Activated CD4-positive, CD25-positive, alpha-beta regulatory T cell (primary cell): ENCODE results near the gene GMNN.
"Not testable (repeated sequence)": the region's sequence is repeated elsewhere in the genome, so short reads cannot be mapped to it uniquely, and the experiment has no call there.

Experiments used
- DNase-seq, 4 experiments: peaks; one replicate each; lab custom pipeline; 2025; lab: John Stamatoyannopoulos, UW

GMNN gene

GRCh38 chr6:24761851-24762250 is 12.9 kb upstream of the GMNN start:
- DNase-seq, result no peak

- no peak for DNase-seq
Observed at GRCh38 chr6:24763578-24763977, 11.2 kb upstream of the GMNN start.

- DNase-seq, result not testable (repeated sequence)
Observed at GRCh38 chr6:24764833-24765828, 9.6 kb upstream of the GMNN start.

GRCh38 chr6:24765968-24766367 is 8.8 kb upstream of the GMNN start:
- not testable (repeated sequence) for DNase-seq

GRCh38 chr6:24766680-24767462 is 7.9 kb upstream of the GMNN start:
- no peak for DNase-seq

- no peak for DNase-seq
Observed at GRCh38 chr6:24768361-24768760, 6.4 kb upstream of the GMNN start.

GRCh38 chr6:24775520-24776058 is 852 bp downstream of the GMNN start:
- no peak for DNase-seq

- DNase-seq, result no peak
Observed at GRCh38 chr6:24777227-24777626, 2.5 kb downstream of the GMNN start.

- no peak for DNase-seq
Observed at GRCh38 chr6:24778121-24778520, 3.4 kb downstream of the GMNN start.

GRCh38 chr6:24778878-24779277 is 4.1 kb downstream of the GMNN start:
- DNase-seq, result no peak

- no peak for DNase-seq
Observed at GRCh38 chr6:24779416-24780016, 4.8 kb downstream of the GMNN start.

- DNase-seq, result no peak
Observed at GRCh38 chr6:24780206-24780605, 5.5 kb downstream of the GMNN start.

- DNase-seq, result no peak
Observed at GRCh38 chr6:24788031-24788665, 13.4 kb downstream of the GMNN start.

- no peak for DNase-seq
Observed at GRCh38 chr6:24795106-24795505, 20.4 kb downstream of the GMNN start.

- no peak for DNase-seq
Observed at GRCh38 chr6:24796616-24797290, 22.0 kb downstream of the GMNN start.

- no peak for DNase-seq
Observed at GRCh38 chr6:24797596-24798216, 23.0 kb downstream of the GMNN start.

- DNase-seq, result no peak
Observed at GRCh38 chr6:24798740-24799540, 24.2 kb downstream of the GMNN start, which contains the start of gene ARMH2. ARMH2 (minus strand) TSS chr6:24798917; CDS start chr6:24798857, 60 bp downstream.

- DNase-seq, result no peak
Observed at GRCh38 chr6:24799541-24799915, 24.8 kb downstream of the GMNN start.

- no peak for DNase-seq
Observed at GRCh38 chr6:24802271-24803059, 27.7 kb downstream of the GMNN start.
